HepG2 (cell line): Measurements from ENCODE around the gene PRR20C. TPM values are rescaled to one million over a fixed set of nuclear protein-coding genes. Genes with fewer than 3 reads are reported as not detected.

Source experiments
- ATAC-seq: fragments of 200-7000 bp; cut with Tn5 transposase; 3 replicates; pipeline ENCODE4 v1.9.1; 2020; ENCODE audit warnings: mild to moderate bottlenecking, moderate library complexity
- BruUV-seq: library from RNA; stranded (reverse); fragments of 400-500 nt; replicated peaks from 2 replicates; lab custom pipeline; 2021; lab: Mats Ljungman, UMichigan
- CTCF ChIA-PET: fragments of 300-600 bp; formaldehyde crosslinking; extraction: SDS; loops from one replicate; lab custom pipeline; 2021; ENCODE audit warnings: low total read pairs, inconsistent platforms, low intra/inter-chr PET ratio; lab: Yijun Ruan, JAX
- POLR2A ChIA-PET: fragments of 350-600 bp; sonication (Branson Sonifier 250); formaldehyde crosslinking; loops from one replicate; lab custom pipeline; 2020; ENCODE audit warnings: antibody characterized with exemption, inconsistent platforms; lab: Yijun Ruan, JAX
- DNase-seq: peaks from one replicate; pipeline ENCODE4 v3.0.0-alpha.2; 2015; ENCODE audit warnings: low spot score
- FAIRE-seq: peaks from 3 replicates; lab custom pipeline; 2011; peaks lifted over from hg19 to GRCh38; lab: Jason Lieb, UNC
- H2AFZ ChIP-seq: one replicate; pipeline ENCODE4 v1.6.1; 2011; ENCODE audit warnings: low read length, inconsistent platforms
- H3K27ac ChIP-seq: fragments of 300-600 bp; 3 replicates; pipeline ENCODE4 v1.8.0; 2011; ENCODE audit warnings: mixed run types, mild to moderate bottlenecking, mixed read lengths, low read length, inconsistent platforms; ENCODE audit not compliant: insufficient read depth; ENCODE audit errors: extremely low read length
- H3K27me3 ChIP-seq, 2 experiments: fragments of 200-600 bp in 1 of 2; 2 replicates in 1 of 2; 3 replicates in 1 of 2; pipeline versions ENCODE4 v1.6.0 to v1.8.0; 2011; ENCODE audit warnings: low read length in 2 of 2, mild to moderate bottlenecking in 2 of 2, moderate library complexity in 2 of 2, inconsistent platforms in 1 of 2; ENCODE audit not compliant: insufficient read depth in 2 of 2, control insufficient read depth in 1 of 2
- H3K36me3 ChIP-seq, 2 experiments: fragments of 200-600 bp in 1 of 2; replicated peaks in 1 of 2; 2 replicates in 1 of 2; 3 replicates in 1 of 2; pipeline versions ENCODE4 v1.5.1 to v1.8.0; 2011; ENCODE audit warnings: low read length in 2 of 2, inconsistent platforms in 1 of 2; ENCODE audit not compliant: insufficient read depth in 2 of 2, control insufficient read depth in 1 of 2
- H3K4me1 ChIP-seq: 2 replicates; pipeline ENCODE4 v1.5.1; 2012; ENCODE audit warnings: low read length, inconsistent platforms; ENCODE audit not compliant: insufficient read depth
- H3K4me2 ChIP-seq: 2 replicates; pipeline ENCODE4 v1.6.0; 2011; ENCODE audit warnings: low read depth, low read length, inconsistent platforms
- H3K4me3 ChIP-seq, 3 experiments: fragments of 200-600 bp in 1 of 3; sonication (generic), shearing (Covaris generic) in 1 of 3; replicated peaks in 1 of 3; 2 replicates each; pipeline ENCODE4 v1.5.1; 2011 to 2016; ENCODE audit warnings: low read length in 3 of 3, inconsistent platforms in 2 of 3, low read depth in 2 of 3, mild to moderate bottlenecking in 2 of 3, control low read depth in 1 of 3, mixed read lengths in 1 of 3; ENCODE audit not compliant: insufficient read depth in 1 of 3
- H3K79me2 ChIP-seq: one replicate; pipeline ENCODE4 v1.6.1; 2011; ENCODE audit warnings: low read length, inconsistent platforms; ENCODE audit not compliant: insufficient read depth
- H3K9ac ChIP-seq: 2 replicates; pipeline ENCODE4 v1.6.0; 2011; ENCODE audit warnings: mild to moderate bottlenecking, low read depth, low read length, inconsistent platforms; ENCODE audit not compliant: insufficient read depth
- H3K9me3 ChIP-seq: 2 replicates; pipeline ENCODE4 v1.5.1; 2012; ENCODE audit warnings: mild to moderate bottlenecking, low read length
- H4K20me1 ChIP-seq: 2 replicates; pipeline ENCODE4 v1.6.0; 2011; ENCODE audit warnings: inconsistent platforms, mild to moderate bottlenecking, low read length, moderate library complexity; ENCODE audit not compliant: insufficient read depth
- HDAC1 ChIP-seq: sonication (generic); formaldehyde crosslinking; IDR thresholded peaks from 2 replicates; pipeline ENCODE4 v1.5.1; 2020; ENCODE audit warnings: mild to moderate bottlenecking, missing genetic modification reagents
- MXD4 ChIP-seq: IDR thresholded peaks from 2 replicates; pipeline ENCODE4 v1.6.1; 2016; ENCODE audit warnings: mild to moderate bottlenecking, missing biosample characterization, missing genetic modification reagents
- POLR2A ChIP-seq, 2 experiments: IDR thresholded peaks; 2 replicates each; pipeline ENCODE4 v1.6.1; 2011; ENCODE audit warnings: low read depth in 2 of 2, low read length in 2 of 2, mild to moderate bottlenecking in 1 of 2, moderate library complexity in 1 of 2; ENCODE audit not compliant: insufficient read depth in 1 of 2
- PRDM15 ChIP-seq: sonication (generic); formaldehyde crosslinking; IDR thresholded peaks from 2 replicates; pipeline ENCODE4 v1.4.0; 2020; ENCODE audit warnings: missing genetic modification reagents
- ZBTB37 ChIP-seq: sonication (generic); formaldehyde crosslinking; IDR thresholded peaks from 2 replicates; pipeline ENCODE4 v1.4.0; 2020; ENCODE audit warnings: mild to moderate bottlenecking, missing genetic modification reagents
- ZBTB7A ChIP-seq: sonication (generic); formaldehyde crosslinking; IDR thresholded peaks from 2 replicates; pipeline ENCODE4 v1.8.0; 2022; ENCODE audit warnings: mild to moderate bottlenecking, missing genetic modification reagents
- ZNF567 ChIP-seq: sonication (generic); formaldehyde crosslinking; IDR thresholded peaks from 2 replicates; pipeline ENCODE4 v1.8.1; 2023; ENCODE audit warnings: mild to moderate bottlenecking, missing genetic modification reagents, borderline replicate concordance
- ZNF646 ChIP-seq: sonication (generic); formaldehyde crosslinking; IDR thresholded peaks from 2 replicates; pipeline ENCODE4 v1.9.0; 2021; ENCODE audit warnings: mild to moderate bottlenecking, missing genetic modification reagents
- ZNF773 ChIP-seq: sonication (generic); formaldehyde crosslinking; IDR thresholded peaks from 2 replicates; pipeline ENCODE4 v1.4.0; 2020; ENCODE audit warnings: missing genetic modification reagents, borderline replicate concordance
- WGBS: methylation state at CpG from one replicate; pipeline ENCODE4 v1.1.6; 2017; ENCODE audit warnings: low lambda C conversion rate; 5-methylcytosine and 5-hydroxymethylcytosine counted together
- in situ Hi-C: cut with HindIII; loops from 2 replicates; pipeline ENCODE4 v1.10.0; 2017; ENCODE audit warnings: low pct_unique_long_range_greater_than_20kb; ENCODE audit not compliant: extremely low pct_ligation_motif_present
- intact Hi-C: fragments of 100-400 bp; cut with micrococcal nuclease; formaldehyde crosslinking; loops from one replicate; pipeline ENCODE4 v1.10.0; 2022; ENCODE audit not compliant: unreplicated experiment
- polyA plus RNA-seq, 8 experiments: library from polyadenylated mRNA; depleted of rRNA in 3 of 8; stranded (reverse) in 7 of 8; unstranded in 1 of 8; fragments of >200 nt; fragmentation: Illumina TruSeq in 4 of 8; extraction: Trizol in 4 of 8; gene quantifications; 2 replicates each; pipeline versions ENCODE4 v1.2.1 to v1.2.3, GENCODE V29; 2011 to 2016; ENCODE audit warnings: low read depth in 4 of 8, missing spikeins in 1 of 8, mixed read lengths in 1 of 8; ENCODE audit not compliant: insufficient read depth in 1 of 8
- total RNA-seq, 5 experiments: library from RNA; depleted of rRNA; stranded (reverse); fragments of >200 nt; fragmentation: Illumina TruSeq; extraction: Trizol; gene quantifications; 2 replicates each; pipeline ENCODE4 v1.2.3, GENCODE V29; 2016; ENCODE audit warnings: low read depth in 1 of 5
- TF ChIP-seq, protein P1 (sequence below): IDR thresholded peaks from 2 replicates; pipeline ENCODE4 v1.6.1; 2018; ENCODE audit warnings: missing genetic modification reagents, mild to moderate bottlenecking, missing compliant biosample characterization
- TF ChIP-seq, protein P2 (sequence below): sonication (generic); formaldehyde crosslinking; IDR thresholded peaks from 2 replicates; pipeline ENCODE4 v1.5.0; 2020; ENCODE audit warnings: missing genetic modification reagents

The PRR20C gene
- total and polyA plus RNA-seq, 2 of the 13 experiments (the other 11 are each of a cell fraction or from before 2014, with no cell fraction given): not detected

- Histone ChIP-seq H4K20me1 (no peaks in the 10 kb centered on the region), H3K79me2 (no peaks in the 10 kb centered on the region), H3K4me1 (no peaks in the 10 kb centered on the region), H2AFZ (no peak overlapping the region), H3K4me3 (no peak overlapping the region), H3K9me3 (peaks cover 56% of the 10 kb centered on the region), H3K9ac (no peak overlapping the region), H3K27me3 (no peaks in the 10 kb centered on the region; a peak in 1 of 5 replicates), H3K36me3 (no peaks in the 10 kb centered on the region), H3K27ac (no peak overlapping the region), H3K4me2 (no peak overlapping the region)
- no TSS peak for BruUV-seq
- 54% methylated on average over 2 of the region's 2 CpGs for WGBS
- POLR2A ChIA-PET: no interaction called here
- ATAC-seq: no peak
- intact Hi-C loops (no loop called here), in situ Hi-C loops (no loop called here)
- CTCF ChIA-PET: no interaction called here
- no peak for DNase-seq
- FAIRE-seq: no peak
- TF ChIP-seq PRDM15 (CRISPR knock-in tag) (no peak), ZNF773 (CRISPR knock-in tag) (no peak), POLR2A (IDR thresholded peaks at IDR 0.05; ENCODE audit: insufficient read depth in 1 of 2, low read depth in 2 of 2, low read length in 2 of 2) (no peak), ZBTB7A (no peak), ZNF646 (CRISPR knock-in tag) (no peak), ZBTB37 (CRISPR knock-in tag) (no peak), ZNF567 (CRISPR knock-in tag) (no peak), HDAC1 (no peak), MXD4 (CRISPR knock-in tag) (no peak)
- TF ChIP-seq, protein P1, sequence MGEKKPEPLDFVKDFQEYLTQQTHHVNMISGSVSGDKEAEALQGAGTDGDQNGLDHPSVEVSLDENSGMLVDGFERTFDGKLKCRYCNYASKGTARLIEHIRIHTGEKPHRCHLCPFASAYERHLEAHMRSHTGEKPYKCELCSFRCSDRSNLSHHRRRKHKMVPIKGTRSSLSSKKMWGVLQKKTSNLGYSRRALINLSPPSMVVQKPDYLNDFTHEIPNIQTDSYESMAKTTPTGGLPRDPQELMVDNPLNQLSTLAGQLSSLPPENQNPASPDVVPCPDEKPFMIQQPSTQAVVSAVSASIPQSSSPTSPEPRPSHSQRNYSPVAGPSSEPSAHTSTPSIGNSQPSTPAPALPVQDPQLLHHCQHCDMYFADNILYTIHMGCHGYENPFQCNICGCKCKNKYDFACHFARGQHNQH (CRISPR knock-in tag): no peak
- TF ChIP-seq, protein P2, sequence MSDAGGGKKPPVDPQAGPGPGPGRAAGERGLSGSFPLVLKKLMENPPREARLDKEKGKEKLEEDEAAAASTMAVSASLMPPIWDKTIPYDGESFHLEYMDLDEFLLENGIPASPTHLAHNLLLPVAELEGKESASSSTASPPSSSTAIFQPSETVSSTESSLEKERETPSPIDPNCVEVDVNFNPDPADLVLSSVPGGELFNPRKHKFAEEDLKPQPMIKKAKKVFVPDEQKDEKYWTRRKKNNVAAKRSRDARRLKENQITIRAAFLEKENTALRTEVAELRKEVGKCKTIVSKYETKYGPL: no peak
Measured at GRCh38 chr13:57136093-57136492, 17.8 kb upstream of the PRR20C start.
